Adipocyte (in vitro differentiated cells): ENCODE results near the gene WFS1.
A peak's percentile ranks its signal among the peaks of the same experiment; 100 is the strongest.

Experiments
- DNase-seq: peaks from one replicate; pipeline ENCODE4 v3.0.0-alpha.2; 2015; ENCODE audit warnings: low read depth
- H3K27me3 ChIP-seq: replicated peaks from 2 replicates; pipeline ENCODE4 v1.7.0; 2013; ENCODE audit warnings: mild to moderate bottlenecking, low read length, moderate library complexity; ENCODE audit not compliant: control insufficient read depth, insufficient read depth
- H3K36me3 ChIP-seq: 2 replicates; pipeline ENCODE4 v1.7.0; 2013; ENCODE audit warnings: low read length, mild to moderate bottlenecking, moderate library complexity; ENCODE audit not compliant: control insufficient read depth, insufficient read depth, severe bottlenecking
- H3K4me1 ChIP-seq: 2 replicates; pipeline ENCODE4 v1.7.0; 2013; ENCODE audit warnings: mild to moderate bottlenecking, low read length, moderate library complexity; ENCODE audit not compliant: control insufficient read depth, insufficient read depth
- H3K4me3 ChIP-seq: 2 replicates; pipeline ENCODE4 v1.7.0; 2013; ENCODE audit warnings: mild to moderate bottlenecking, low read length, moderate library complexity
- H3K9ac ChIP-seq: 2 replicates; pipeline ENCODE4 v1.7.0; 2013; ENCODE audit warnings: mild to moderate bottlenecking, low read length, moderate library complexity
- H3K9me3 ChIP-seq: 2 replicates; pipeline ENCODE4 v1.7.0; 2013; ENCODE audit warnings: mild to moderate bottlenecking, low read length, moderate library complexity; ENCODE audit not compliant: control insufficient read depth

The WFS1 gene

GRCh38 chr4:6264225-6264540 lies 5.5 kb upstream of the WFS1 start:
- H3K36me3 ChIP-seq: no peaks in the 10 kb centered on the region

GRCh38 chr4:6265546-6265945 lies 4.1 kb upstream of the WFS1 start:
- H3K9ac ChIP-seq: no peak overlapping the region
- H3K4me1 ChIP-seq: peaks cover 13% of the 10 kb centered on the region
- H3K4me3 ChIP-seq: no peak overlapping the region
- no peaks in the 10 kb centered on the region for H3K9me3 ChIP-seq
- H3K36me3 ChIP-seq: no peaks in the 10 kb centered on the region
- peaks cover 32% of the 10 kb centered on the region for H3K27me3 ChIP-seq
- no peak for DNase-seq

More at GRCh38 chr4:6264225-6264540, 5.5 kb upstream of the WFS1 start:
- DNase-seq: peak; percentile 45
- H3K9me3 ChIP-seq: no peaks in the 10 kb centered on the region
- no peak overlapping the region for H3K9ac ChIP-seq
- peaks cover 12% of the 10 kb centered on the region for H3K4me1 ChIP-seq
- no peak overlapping the region for H3K4me3 ChIP-seq
- H3K27me3 ChIP-seq: peaks cover 36% of the 10 kb centered on the region

- Histone ChIP-seq H3K27me3 (peaks cover 19% of the 10 kb centered on the region), H3K36me3 (no peaks in the 10 kb centered on the region), H3K4me3 (no peak overlapping the region), H3K9ac (no peak overlapping the region), H3K9me3 (no peaks in the 10 kb centered on the region), H3K4me1 (peaks cover 33% of the 10 kb centered on the region)
- DNase-seq: no peak
Observed at GRCh38 chr4:6267573-6267972, 2.1 kb upstream of the WFS1 start.

GRCh38 chr4:6268650-6269615 lies 717 bp upstream of the WFS1 start:
- H3K4me3 ChIP-seq: peak overlapping the region; percentile 72
- no peaks in the 10 kb centered on the region for H3K36me3 ChIP-seq
- H3K4me1 ChIP-seq: peaks cover 45% of the 10 kb centered on the region
- H3K9ac ChIP-seq: peak overlapping the region; percentile 68
- no peaks in the 10 kb centered on the region for H3K9me3 ChIP-seq
- no peak for DNase-seq
- H3K27me3 ChIP-seq: peaks cover 11% of the 10 kb centered on the region

- Histone ChIP-seq H3K4me1 (peaks cover 51% of the 10 kb centered on the region), H3K4me3 (peak overlapping the region; percentile 93), H3K36me3 (no peaks in the 10 kb centered on the region), H3K27me3 (peaks cover 11% of the 10 kb centered on the region), H3K9me3 (no peaks in the 10 kb centered on the region), H3K9ac (peak overlapping the region; percentile 94)
- DNase-seq: peak; percentile 32
Observed at GRCh38 chr4:6270636-6271121, 1.0 kb downstream of the WFS1 start.

GRCh38 chr4:6271206-6271605 lies 1.6 kb downstream of the WFS1 start:
- peak overlapping the region; percentile 94 for H3K9ac ChIP-seq
- H3K4me1 ChIP-seq: peaks cover 51% of the 10 kb centered on the region
- peak overlapping the region; percentile 93 for H3K4me3 ChIP-seq
- no peak for DNase-seq
- H3K36me3 ChIP-seq: no peaks in the 10 kb centered on the region
- no peaks in the 10 kb centered on the region for H3K9me3 ChIP-seq
- H3K27me3 ChIP-seq: peaks cover 11% of the 10 kb centered on the region

- Histone ChIP-seq H3K4me3 (peak overlapping the region; percentile 93), H3K4me1 (peaks cover 51% of the 10 kb centered on the region), H3K9ac (peak overlapping the region; percentile 94), H3K27me3 (peaks cover 11% of the 10 kb centered on the region), H3K36me3 (peaks cover under 1% of the 10 kb centered on the region), H3K9me3 (no peaks in the 10 kb centered on the region)
- DNase-seq: no peak
Observed at GRCh38 chr4:6271701-6272465, 2.2 kb downstream of the WFS1 start.

GRCh38 chr4:6272863-6273660 lies 3.4 kb downstream of the WFS1 start:
- peaks cover 43% of the 10 kb centered on the region for H3K4me1 ChIP-seq
- no peak overlapping the region for H3K4me3 ChIP-seq
- peaks cover 12% of the 10 kb centered on the region for H3K36me3 ChIP-seq
- H3K9ac ChIP-seq: no peak overlapping the region
- no peaks in the 10 kb centered on the region for H3K9me3 ChIP-seq
- peak; percentile 77 for DNase-seq
- H3K27me3 ChIP-seq: peaks cover 2% of the 10 kb centered on the region

- Histone ChIP-seq H3K27me3 (no peaks in the 10 kb centered on the region), H3K36me3 (peaks cover 18% of the 10 kb centered on the region), H3K9me3 (no peaks in the 10 kb centered on the region), H3K9ac (no peak overlapping the region), H3K4me3 (no peak overlapping the region), H3K4me1 (peaks cover 48% of the 10 kb centered on the region)
- DNase-seq: peak; percentile 43
Observed at GRCh38 chr4:6273661-6273990, 4.0 kb downstream of the WFS1 start.

- Histone ChIP-seq H3K36me3 (peaks cover 35% of the 10 kb centered on the region), H3K9ac (no peak overlapping the region), H3K9me3 (no peaks in the 10 kb centered on the region), H3K4me3 (no peak overlapping the region), H3K27me3 (no peaks in the 10 kb centered on the region), H3K4me1 (peaks cover 46% of the 10 kb centered on the region)
- DNase-seq: no peak
Observed at GRCh38 chr4:6275351-6275750, 5.7 kb downstream of the WFS1 start.
